PC-9 (cell line): ENCODE results near the gene SPAG17. TPM values are rescaled to one million over a fixed set of nuclear protein-coding genes. Genes with fewer than 3 reads are reported as not detected.

ENCODE experiments used
- BruUV-seq: library from RNA; stranded (reverse); fragments of 400-500 nt; replicated peaks from 2 replicates; lab custom pipeline; 2021; lab: Mats Ljungman, UMichigan
- CTCF ChIA-PET: fragments of 300-600 bp; sonication (Branson Sonifier 250); formaldehyde crosslinking; loops from one replicate; lab custom pipeline; 2022; ENCODE audit warnings: antibody characterized with exemption; lab: Charles Lee
- POLR2A ChIA-PET: fragments of 300-600 bp; sonication (Branson Sonifier 250); formaldehyde crosslinking; loops from one replicate; lab custom pipeline; 2022; ENCODE audit warnings: antibody characterized with exemption; ENCODE audit not compliant: unreplicated experiment; lab: Charles Lee
- DNase-seq, 2 experiments: peaks; one replicate each; pipeline versions ENCODE4 v3.0.0 to v3.0.0-alpha.2; 2015 to 2022; ENCODE audit warnings: mixed read lengths in 1 of 2
- H2AFZ ChIP-seq: fragments of 200-600 bp; sonication (generic); 2 replicates; pipeline ENCODE4 v1.8.1; 2017; ENCODE audit warnings: antibody characterized with exemption
- H3F3A ChIP-seq: fragments of 200-600 bp; sonication (generic); 2 replicates; pipeline ENCODE4 v1.8.1; 2017; ENCODE audit warnings: antibody characterized with exemption, mild to moderate bottlenecking, low read depth; ENCODE audit not compliant: insufficient read depth
- H3K27ac ChIP-seq: fragments of 200-600 bp; sonication (generic); 2 replicates; pipeline ENCODE4 v1.6.1; 2016; ENCODE audit warnings: mixed run types
- H3K27me3 ChIP-seq: fragments of 200-600 bp; sonication (generic); 2 replicates; pipeline ENCODE4 v1.6.1; 2016; ENCODE audit warnings: low read depth, mixed run types; ENCODE audit not compliant: insufficient read depth
- H3K36me3 ChIP-seq: fragments of 200-600 bp; sonication (generic); 2 replicates; pipeline ENCODE4 v1.6.1; 2016; ENCODE audit warnings: low read depth, mixed run types
- H3K4me1 ChIP-seq: fragments of 200-600 bp; sonication (generic); replicated peaks from 2 replicates; pipeline ENCODE4 v1.6.1; 2016; ENCODE audit warnings: mixed run types; ENCODE audit not compliant: insufficient read depth
- H3K4me2 ChIP-seq: fragments of 200-600 bp; sonication (generic); 2 replicates; pipeline ENCODE4 v1.6.1; 2017; ENCODE audit warnings: mixed run types
- H3K4me3 ChIP-seq: fragments of 200-600 bp; sonication (generic); 2 replicates; pipeline ENCODE4 v1.6.1; 2016; ENCODE audit warnings: mixed run types
- H3K79me2 ChIP-seq: fragments of 200-600 bp; sonication (generic); 2 replicates; pipeline ENCODE4 v1.6.1; 2017; ENCODE audit warnings: low read depth, mixed run types
- H3K9me2 ChIP-seq: fragments of 200-600 bp; sonication (generic); 2 replicates; pipeline ENCODE4 v1.8.1; 2017; ENCODE audit warnings: mild to moderate bottlenecking; ENCODE audit not compliant: insufficient read depth
- H3K9me3 ChIP-seq: fragments of 200-600 bp; sonication (generic); 2 replicates; pipeline ENCODE4 v1.8.1; 2016; ENCODE audit warnings: low read depth; ENCODE audit not compliant: insufficient read depth
- H4K20me1 ChIP-seq: fragments of 200-600 bp; sonication (generic); 2 replicates; pipeline ENCODE4 v1.8.1; 2017; ENCODE audit not compliant: insufficient read depth
- CTCF ChIP-seq: fragments of 200-600 bp; sonication (generic); conservative IDR thresholded peaks from 2 replicates; pipeline ENCODE4 v1.6.1; 2017; ENCODE audit warnings: mixed run types, antibody characterized with exemption, mild to moderate bottlenecking, moderate library complexity
- EZH2 ChIP-seq: fragments of 200-600 bp; sonication (generic); IDR thresholded peaks from 2 replicates; pipeline ENCODE4 v1.8.0; 2017; ENCODE audit warnings: antibody characterized with exemption, low read depth
- intact Hi-C: fragments of 100-400 bp; cut with micrococcal nuclease; formaldehyde crosslinking; loops from one replicate; pipeline ENCODE4 v1.10.0; 2022; ENCODE audit not compliant: unreplicated experiment
- total RNA-seq: library from RNA; stranded (reverse); gene quantifications from 2 replicates; pipeline ENCODE4 v1.2.3, GENCODE V29; 2021

Gene SPAG17
- total RNA-seq, 1 experiment from 2014 or later = not detected

GRCh38 chr1:118202076-118202608, 17.1 kb upstream of the SPAG17 start:
- Histone ChIP-seq H3K27me3 (no peaks in the 10 kb centered on the region), H3K4me1 (no peaks in the 10 kb centered on the region), H3K9me3 (no peaks in the 10 kb centered on the region), H3K27ac (no peak overlapping the region), H4K20me1 (no peaks in the 10 kb centered on the region), H3K79me2 (no peaks in the 10 kb centered on the region), H3K36me3 (no peaks in the 10 kb centered on the region), H3K4me3 (no peak overlapping the region), H3F3A (no peaks in the 10 kb centered on the region), H3K9me2 (no peaks in the 10 kb centered on the region), H3K4me2 (no peak overlapping the region), H2AFZ (no peak overlapping the region)
- TF ChIP-seq CTCF = no peak
- no peak for TF ChIP-seq EZH2
- no TSS peak for BruUV-seq
- ChIA-PET CTCF (no interaction called here), POLR2A (no interaction called here)
- intact Hi-C loops = no loop called here
- no peak for DNase-seq

- H3K9me3 ChIP-seq = no peaks in the 10 kb centered on the region
- no peak overlapping the region for H3K4me2 ChIP-seq
- no peak overlapping the region for H3K27ac ChIP-seq
- H3K9me2 ChIP-seq = no peaks in the 10 kb centered on the region
- no peaks in the 10 kb centered on the region for H3K27me3 ChIP-seq
- H3K4me3 ChIP-seq = no peak overlapping the region
- intact Hi-C loops = no loop called here
- no peaks in the 10 kb centered on the region for H3K36me3 ChIP-seq
- no peaks in the 10 kb centered on the region for H3K79me2 ChIP-seq
- no peak overlapping the region for H2AFZ ChIP-seq
- DNase-seq = no peak
- no peak for TF ChIP-seq EZH2
- no peak for TF ChIP-seq CTCF
- POLR2A ChIA-PET = no interaction called here
- H3K4me1 ChIP-seq = no peaks in the 10 kb centered on the region
- CTCF ChIA-PET = no interaction called here
- no TSS peak for BruUV-seq
- H3F3A ChIP-seq = no peaks in the 10 kb centered on the region
- no peaks in the 10 kb centered on the region for H4K20me1 ChIP-seq
Measured at GRCh38 chr1:118201524-118201923, 16.5 kb upstream of the SPAG17 start.

GRCh38 chr1:118200836-118201235, 15.8 kb upstream of the SPAG17 start:
- H3K4me2 ChIP-seq = no peak overlapping the region
- no peaks in the 10 kb centered on the region for H3K9me2 ChIP-seq
- intact Hi-C loops = no loop called here
- H3K79me2 ChIP-seq = no peaks in the 10 kb centered on the region
- no peaks in the 10 kb centered on the region for H3K9me3 ChIP-seq
- TF ChIP-seq CTCF = no peak
- no peak for TF ChIP-seq EZH2
- H3K4me3 ChIP-seq = no peak overlapping the region
- DNase-seq = no peak
- no peaks in the 10 kb centered on the region for H3K36me3 ChIP-seq
- H3K4me1 ChIP-seq = no peaks in the 10 kb centered on the region
- CTCF ChIA-PET = no interaction called here
- BruUV-seq = no TSS peak
- no peak overlapping the region for H3K27ac ChIP-seq
- H3K27me3 ChIP-seq = peaks cover 4% of the 10 kb centered on the region; the same call in 1 of the 2 replicates
- POLR2A ChIA-PET = no interaction called here
- H4K20me1 ChIP-seq = no peaks in the 10 kb centered on the region
- no peaks in the 10 kb centered on the region for H3F3A ChIP-seq
- no peak overlapping the region for H2AFZ ChIP-seq
